KBM-7 (cell line): ENCODE measurements around the gene BOC.

ENCODE experiments used
- DNase-seq: peaks from one replicate; pipeline ENCODE4 v3.0.0-alpha.2; 2015
- in situ Hi-C: fragments of 300-500 bp; cut with MboI; formaldehyde crosslinking; loops from 2 replicates; pipeline ENCODE4 v1.14.3; 2020; ENCODE audit warnings: low sequenced_read_pairs, low pct_unique_long_range_greater_than_20kb, mixed read lengths

Gene BOC

DNA sequence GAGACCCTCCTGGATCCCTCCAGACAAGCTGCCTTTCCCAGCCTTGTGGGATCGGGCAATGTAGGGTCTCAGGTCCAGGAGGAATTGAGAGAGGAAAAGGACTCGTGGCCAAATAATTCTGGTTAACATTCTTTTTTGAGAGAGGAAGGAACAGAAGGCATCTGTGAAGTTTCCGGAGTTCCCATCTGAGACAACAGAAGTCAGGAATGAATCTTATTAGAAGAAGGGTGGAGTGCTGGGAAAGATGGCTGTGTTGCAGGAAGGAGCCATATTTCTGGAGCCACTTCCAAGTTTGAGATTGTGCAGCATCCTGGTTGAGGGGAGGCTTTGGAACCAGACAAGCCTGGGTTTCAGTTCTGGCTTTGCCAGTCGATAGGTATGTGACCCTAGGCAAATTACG is 9.4 kb downstream of the BOC start:
- no peak for DNase-seq

DNA sequence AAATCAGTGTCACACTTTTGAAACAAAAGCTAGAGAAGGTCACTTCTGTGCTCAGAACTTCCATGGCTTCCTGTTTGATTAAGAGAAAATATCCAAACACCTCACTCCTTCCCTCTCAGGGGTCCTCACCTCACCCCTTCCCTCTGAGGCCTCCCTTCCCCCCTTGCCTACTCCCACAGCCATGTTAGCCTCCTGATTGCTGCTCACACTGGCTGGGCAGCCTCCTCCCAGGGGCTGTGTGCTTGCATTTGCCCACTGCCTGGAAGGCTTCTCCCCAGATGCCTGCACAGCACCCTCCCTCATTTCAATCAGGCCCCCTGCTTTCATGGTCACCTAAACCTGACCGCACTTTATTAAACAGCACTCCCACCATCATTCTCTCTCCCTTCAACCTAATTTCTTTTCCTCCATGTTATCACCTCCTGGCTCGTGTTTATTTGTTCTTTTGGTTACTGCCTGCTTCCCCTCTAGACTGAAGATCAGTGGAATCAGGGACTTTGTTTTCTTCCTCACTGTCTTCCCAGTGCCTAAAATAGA is 10.4 kb downstream of the BOC start:
- in situ Hi-C loops = no loop called here
- DNase-seq = no peak

More for the DNA sequence above, 9.4 kb downstream of the BOC start:
- in situ Hi-C loops = no loop called here

DNA sequence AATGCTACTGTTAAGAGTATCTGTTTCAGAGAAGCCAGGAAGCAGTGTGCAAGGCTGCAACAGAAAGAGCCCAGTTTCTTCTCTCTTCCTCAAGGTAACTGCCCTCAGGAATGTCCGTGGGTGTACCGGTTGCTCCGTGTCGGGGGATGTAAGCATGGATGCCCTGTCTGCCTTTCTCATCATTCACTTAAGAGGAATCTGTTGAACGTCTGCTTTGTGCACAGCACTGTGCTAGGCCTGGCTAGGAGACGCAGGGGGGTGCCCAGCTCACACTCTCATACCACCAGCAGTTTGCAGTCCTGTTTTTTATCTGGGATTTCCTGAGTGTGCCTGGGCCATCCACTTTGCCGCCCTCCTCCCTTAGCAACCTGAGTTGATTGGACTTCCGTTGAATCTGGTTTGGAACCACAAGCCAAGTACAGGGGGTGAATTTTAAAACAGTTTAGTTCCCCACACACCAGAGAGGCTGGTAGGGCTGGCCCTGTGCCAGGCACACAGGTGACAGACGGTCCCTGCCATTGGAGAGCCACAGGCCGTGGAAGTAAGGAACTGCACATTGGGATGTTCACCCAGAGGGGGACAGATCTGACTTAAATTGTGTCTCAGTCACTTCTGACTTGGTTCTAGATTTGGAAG is 11.2 kb downstream of the BOC start:
- DNase-seq = peak; percentile 73
- in situ Hi-C loops = no loop called here

DNA sequence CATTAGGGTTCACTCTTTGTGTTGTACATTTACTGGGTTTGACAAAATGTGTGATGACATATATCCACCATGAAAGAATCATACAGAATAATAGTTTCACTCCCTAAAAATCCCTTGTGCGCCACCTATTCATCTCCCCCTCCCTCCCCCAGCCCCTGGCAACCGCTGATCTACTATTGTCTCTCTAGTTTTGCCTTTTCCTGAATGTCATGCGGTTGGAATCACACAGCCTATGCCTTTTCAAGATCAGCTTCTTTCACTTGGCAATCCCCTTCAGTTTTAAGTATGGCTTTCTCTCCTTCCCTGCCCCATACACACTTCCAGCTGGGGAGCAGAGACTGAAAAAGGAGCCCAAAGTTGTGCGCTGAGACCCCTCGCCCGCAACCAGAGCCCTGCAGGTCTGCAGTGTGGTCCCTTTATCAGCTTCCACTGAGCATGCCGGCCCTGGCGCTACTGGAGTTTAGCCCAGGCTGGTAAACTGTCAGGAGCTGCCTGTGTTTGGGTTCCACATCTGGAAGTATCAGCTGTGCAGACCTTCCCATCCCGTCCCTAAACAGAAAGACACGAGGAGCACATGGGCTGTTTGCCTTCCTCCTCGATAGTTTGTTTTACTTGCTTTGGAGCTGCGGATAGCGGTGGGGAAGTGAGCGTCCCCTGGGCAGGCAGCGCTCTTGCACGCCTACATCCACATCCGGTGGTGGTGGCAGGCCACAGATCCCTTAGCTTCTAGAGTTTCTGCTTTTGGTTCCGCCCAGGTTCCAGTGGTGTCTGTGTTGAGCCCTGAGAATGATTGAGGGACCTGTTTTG is 12.3 kb downstream of the BOC start:
- in situ Hi-C loops = no loop called here
- peak; percentile 87 for DNase-seq

DNA sequence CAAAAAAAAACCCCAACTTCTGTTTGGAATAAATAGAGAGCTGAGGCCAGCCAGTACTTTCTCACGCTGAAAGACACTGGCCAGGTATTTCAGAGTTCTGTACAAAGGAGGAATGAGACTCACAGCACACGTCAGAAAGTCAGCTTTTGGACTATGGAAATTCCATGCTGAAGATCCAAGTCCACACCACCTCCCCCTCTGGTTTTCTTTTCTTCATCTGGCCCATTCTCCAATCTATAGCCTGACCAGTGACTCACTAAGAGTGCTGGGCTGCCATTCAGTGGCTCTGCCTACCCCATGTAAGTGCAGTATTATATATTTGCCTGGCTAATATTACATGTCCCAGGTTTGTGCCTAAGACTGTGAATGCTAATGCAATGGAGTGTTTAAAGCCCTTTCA is 13.9 kb downstream of the BOC start:
- in situ Hi-C loops = no loop called here
- DNase-seq = no peak

DNA sequence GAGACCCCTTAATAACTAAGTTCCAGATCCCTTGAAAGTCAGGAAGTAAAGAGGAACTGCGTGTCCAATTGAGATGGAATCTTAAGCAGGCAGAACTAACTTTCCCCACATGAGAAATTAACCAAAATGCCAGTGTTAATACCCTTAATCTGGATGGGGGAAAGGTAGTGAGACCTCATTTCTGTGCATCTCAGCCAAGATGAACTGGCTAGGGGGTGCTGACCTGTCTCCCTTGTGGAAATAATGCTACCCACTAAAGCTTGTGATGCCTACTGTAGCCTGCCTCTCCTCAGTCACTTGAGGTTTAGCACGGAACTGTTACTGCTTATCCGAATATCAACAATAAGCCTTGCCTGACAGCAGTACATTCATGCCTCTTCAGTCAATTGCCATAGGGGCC is 15.1 kb downstream of the BOC start:
- no peak for DNase-seq
- in situ Hi-C loops = no loop called here

DNA sequence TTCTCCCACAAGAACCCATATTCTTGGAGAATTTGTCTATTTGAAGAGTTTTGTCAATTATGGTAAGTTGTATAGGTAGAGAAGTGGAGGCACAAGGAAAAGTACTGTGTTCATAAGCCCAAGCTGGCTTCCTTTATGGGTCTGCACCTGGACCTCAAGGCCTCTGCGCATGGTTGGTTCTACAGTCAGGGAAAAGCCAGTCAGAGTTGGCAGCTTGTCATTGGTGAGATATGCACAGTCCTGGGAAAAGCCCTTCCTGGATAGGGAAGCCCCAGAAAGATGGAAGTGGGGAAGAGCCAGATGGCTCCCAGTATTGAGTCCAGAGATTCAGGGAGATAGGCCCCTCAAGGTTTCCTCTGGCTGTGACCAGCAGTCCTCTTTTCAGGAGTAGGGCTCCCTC is 15.8 kb downstream of the BOC start:
- no peak for DNase-seq
- in situ Hi-C loops = no loop called here

DNA sequence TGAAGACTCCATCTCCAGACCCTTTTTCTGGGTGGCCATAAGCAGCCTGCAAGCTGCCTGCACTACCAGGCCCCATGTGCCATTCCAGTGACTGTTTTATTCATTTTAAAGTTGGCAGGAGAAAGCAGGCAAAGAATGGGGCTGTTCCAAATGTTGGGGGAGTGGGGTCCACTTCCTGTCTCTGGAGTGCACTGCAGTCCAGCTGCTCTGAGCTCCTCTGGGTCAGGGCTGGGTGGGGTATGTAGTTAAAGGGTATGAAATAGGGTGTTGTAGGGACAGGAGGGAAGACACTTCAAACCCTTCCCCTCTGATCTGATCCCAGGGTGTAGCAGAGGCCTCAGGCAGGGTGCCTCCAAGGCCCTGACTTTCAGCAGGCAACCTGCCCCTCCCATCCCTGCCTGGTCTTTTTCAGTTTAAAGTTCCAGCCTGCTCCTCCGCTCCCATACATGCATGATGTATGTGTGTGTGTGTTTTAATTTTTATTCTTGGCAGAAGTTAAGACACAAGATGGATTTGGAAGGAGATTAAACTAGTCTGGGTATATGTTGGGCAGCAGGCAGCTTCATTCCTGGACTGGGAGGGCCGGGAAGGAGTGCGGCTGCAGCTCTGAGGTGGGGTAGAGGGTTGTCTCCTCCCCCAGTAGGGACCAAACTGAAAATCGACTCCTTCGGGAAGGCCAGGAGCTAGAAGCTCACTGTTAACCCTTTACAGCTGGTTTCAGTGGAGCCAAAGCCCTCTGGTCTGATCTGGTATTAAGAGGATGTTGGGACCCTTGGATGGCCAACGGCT is 17.3 kb downstream of the BOC start:
- DNase-seq = no peak
- in situ Hi-C loops = no loop called here

DNA sequence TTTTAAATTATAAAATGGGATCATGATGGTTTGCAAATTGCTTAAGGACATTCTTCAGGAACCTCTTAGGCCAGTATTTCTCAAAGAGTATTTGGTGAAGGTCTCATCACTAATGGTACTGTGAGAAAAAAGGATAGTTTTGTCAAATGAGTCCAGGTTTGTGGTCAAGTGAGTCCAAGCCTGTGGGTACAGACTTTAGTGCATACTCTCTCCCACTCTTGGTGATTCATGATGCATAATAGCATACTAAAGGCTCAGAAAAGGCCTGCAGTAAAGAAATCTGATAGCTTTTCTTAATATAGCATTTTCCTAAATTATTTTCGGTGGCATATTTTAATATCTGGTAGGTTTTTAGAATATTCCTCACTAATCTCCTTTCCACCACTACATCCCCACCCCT is 20.0 kb downstream of the BOC start:
- in situ Hi-C loops = no loop called here
- no peak for DNase-seq

DNA sequence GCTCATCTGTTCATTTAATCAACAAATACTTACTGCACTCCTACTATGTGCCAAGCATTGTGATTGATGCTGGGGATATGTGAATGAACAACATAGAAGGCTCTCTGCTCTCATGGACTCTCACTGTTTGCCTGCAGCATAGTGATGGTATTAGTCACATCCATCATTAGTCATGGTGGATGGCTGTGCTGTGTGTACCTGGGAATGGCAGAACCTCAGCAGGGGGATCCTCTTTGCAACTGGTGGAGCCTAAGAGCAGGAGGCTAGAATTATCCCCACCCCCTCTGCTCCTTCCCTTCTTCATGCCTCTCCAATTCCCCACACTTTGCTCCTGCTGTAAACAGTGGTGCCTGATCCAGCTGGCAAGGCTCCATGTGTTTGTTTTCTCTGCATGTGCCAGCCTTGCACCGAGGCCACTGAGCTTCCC is 20.5 kb downstream of the BOC start:
- in situ Hi-C loops = no loop called here
- DNase-seq = no peak

DNA sequence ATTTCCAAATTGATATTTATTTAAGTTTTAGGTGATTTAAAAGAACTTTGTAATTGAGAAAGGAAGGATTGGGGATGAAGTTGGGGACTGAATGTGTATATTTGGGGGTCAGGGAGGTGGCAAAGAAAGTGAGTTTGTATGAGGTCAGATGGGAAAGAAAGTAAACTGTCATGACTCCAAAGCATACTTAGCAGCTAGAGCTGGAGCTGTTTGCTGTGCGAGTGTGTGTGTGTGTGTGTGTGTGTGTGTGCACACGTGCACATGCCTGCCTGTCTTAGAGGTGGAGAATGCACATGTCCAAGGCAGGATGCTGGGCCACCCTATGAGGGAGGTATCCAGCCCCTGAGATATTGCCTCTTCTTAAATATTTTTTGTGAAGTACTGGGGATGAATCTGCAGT is 21.0 kb downstream of the BOC start:
- DNase-seq = no peak
- in situ Hi-C loops = no loop called here

DNA sequence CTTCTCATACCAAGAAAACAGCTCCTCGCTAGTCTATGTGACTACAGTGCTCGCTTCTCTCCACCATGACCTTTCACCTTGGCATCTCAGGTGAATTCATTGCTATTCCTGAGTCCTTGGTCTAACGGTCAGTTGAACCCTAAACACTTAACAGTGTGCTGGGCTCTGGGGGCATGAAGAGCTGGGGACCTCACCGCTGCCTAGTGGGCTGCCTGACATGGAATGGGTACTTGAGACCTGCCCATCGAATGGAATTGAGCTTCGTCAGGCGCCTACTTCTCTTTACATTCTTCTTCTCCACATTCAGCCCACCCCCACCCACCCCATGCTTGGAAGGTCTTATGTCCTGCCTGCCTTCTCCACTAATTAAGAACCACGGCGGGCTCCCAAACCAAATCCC is 22.1 kb downstream of the BOC start:
- no peak for DNase-seq
- in situ Hi-C loops = no loop called here

DNA sequence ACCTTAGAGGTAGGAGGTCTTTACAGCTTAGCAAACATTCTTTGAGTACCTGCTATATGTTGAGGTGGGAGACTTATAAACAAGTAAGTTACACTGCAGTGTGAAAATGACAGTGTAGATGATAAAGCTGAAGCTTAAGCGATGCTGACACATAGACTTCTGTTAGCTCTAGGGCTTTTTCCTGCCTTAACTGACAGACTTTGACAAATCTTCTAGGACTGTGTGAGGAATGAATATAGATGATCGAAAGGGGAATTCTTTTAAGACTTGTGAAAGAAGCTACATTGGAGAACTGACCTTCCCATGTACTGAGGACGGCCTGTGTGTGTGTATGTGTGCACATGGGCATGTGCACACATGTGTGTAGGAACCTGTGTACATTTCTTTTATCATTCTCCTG is 22.7 kb downstream of the BOC start:
- DNase-seq = no peak
- in situ Hi-C loops = no loop called here

DNA sequence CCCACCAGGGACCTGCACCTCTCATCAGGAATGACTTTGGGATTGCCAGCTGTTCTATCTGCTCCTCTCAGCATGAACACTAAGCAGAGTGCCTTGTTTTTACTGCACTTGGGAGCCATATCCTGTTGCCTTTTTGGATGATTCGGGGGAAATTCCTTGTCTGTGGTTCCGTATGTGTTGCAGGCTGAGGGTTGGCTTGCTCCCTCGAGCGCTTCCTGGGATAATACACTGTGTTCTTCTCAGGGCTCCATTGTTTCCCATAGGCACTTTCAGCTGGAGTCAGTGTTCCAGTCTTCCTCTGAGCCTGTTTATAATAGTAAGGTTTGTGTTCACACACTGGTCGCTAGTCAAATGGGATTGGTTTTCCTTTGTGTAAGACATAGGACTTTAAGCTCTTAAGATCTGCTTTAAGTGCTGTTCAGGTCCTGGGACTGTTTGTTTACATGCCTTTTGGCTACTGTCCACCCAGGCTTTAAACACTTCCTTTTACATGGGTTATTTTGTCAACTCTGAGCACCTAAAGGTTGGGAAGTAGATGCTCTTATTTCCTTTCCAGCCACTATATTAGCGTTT is 23.4 kb downstream of the BOC start:
- DNase-seq = no peak
- in situ Hi-C loops = no loop called here

DNA sequence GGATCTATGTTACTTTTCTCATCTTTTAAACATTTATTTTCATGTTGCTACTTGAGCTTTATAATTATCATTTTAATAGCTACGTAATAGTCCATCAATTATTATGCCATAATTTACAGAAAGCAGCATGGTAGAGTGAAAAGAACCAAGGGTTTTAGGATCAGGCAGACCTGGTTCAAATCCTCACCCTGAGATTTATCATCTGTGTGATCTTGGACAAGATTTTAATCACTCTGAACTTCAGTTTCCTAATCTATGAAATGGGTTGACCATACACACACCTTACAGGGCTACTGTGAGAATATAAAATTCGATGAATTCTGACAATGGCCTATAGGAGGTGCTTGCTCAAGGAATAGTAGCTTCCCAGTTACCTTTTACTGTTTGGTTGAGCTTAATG is 27.1 kb downstream of the BOC start:
- DNase-seq = no peak
- in situ Hi-C loops = no loop called here

DNA sequence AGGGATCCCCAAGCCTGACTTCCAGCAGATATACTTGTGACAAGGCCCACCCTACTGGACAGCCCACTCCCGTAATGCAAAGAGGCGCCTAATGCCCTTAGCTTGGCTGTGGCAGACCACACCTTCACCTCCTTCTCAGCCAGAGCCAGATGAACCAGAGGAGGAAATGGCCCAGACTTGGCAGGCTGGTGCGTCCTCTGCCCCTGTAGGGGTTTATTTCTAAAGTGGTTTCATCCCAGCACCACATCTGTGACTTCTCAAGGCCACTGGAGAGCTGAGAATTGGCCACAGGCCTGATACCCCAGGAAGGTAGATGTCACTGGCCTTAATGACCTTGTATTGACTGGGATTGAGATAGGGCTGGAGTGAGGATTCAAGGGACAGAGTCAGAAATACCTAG is 29.5 kb downstream of the BOC start:
- in situ Hi-C loops = no loop called here
- DNase-seq = no peak

DNA sequence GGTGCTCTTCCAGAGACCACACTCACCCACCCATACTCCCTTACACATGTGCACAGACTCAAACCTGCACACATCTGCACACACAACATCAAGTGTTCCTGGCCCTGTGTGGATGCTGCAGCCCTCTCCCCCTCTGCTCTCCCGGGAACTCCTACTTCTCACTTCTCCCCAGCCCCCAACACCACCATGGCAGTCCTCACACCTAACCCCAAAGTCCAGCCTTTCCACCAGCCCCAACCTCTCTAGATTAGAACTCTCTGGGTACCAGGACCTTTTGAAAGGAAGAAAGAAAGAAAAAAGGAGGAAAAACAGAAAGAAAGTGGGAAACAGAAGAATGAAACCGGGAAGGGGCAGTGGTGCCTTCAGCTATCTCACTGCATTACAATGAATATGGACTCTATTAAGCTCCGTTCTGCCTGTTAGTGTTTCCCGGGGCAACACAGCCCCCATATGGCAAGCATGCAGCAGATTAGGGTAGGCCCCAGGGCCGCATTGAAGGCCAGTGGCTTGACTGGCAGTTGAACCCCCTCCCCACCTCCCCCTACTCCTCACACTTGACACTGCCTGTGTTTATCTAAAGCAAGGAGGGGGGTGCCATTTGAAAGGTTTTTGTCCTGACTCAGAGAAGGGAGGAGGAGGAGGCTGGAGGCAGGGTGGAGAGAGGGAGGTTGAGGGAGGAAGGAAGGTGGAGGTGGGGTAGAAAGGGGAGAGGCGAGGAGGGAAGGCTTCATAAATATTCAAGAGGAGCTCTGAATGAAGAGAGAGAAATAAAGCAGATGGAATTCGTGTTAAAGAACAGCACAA is 30.1 kb downstream of the BOC start:
- in situ Hi-C loops = no loop called here
- DNase-seq = no peak

DNA sequence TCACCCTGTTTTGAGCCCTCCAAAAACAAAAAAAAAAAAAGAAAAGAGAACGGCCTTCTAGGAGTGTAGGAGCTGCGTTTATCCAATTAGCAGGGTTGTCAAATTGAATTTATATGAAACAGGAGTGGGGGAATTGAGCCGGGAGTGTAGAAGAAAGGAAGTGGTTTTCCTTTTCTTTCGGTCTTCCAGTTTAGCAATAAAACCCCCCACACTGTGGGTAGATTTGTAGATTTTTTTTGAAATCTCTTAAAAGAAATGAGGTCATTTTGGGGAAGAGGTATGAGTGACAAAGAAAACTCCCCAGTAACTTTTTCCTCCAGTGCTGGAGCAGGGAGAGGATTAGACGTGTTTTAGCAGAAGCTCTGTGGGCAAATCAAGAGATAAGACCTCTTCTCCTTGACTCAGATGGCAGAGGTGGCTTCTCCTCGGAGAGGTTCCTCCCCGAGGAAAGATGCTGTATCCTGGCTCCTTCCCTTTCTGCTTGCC is 30.8 kb downstream of the BOC start:
- in situ Hi-C loops = no loop called here
- DNase-seq = peak; percentile 87

DNA sequence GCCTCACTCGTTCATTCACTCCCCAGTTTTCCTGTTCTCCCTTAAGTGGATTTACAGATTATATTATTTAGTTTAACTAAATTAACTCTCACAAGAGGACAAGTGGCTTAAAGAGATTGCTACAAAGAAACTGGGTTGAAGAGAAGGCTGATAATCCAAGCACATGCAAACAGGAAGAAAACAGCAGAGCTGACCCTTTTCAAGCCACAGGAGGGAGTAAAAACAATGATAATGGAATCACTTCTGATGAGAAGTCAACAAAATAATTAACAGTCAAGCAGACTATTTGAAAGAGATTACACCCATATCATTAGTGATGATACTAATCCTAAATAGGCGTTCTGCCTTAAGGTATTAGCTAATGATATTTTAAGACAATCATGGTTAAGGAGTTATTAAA is 31.7 kb downstream of the BOC start:
- in situ Hi-C loops = no loop called here
- DNase-seq = no peak
